Body of pancreas (tissue), 4 donors: Measurements from ENCODE around the gene TEX48. TPM values are rescaled to one million over a fixed set of nuclear protein-coding genes. Genes with fewer than 3 reads are reported as not detected.

Experiments
- ATAC-seq: fragments of 150-250 bp; one replicate; pipeline ENCODE4 v1.9.1; 2016
- DNase-seq, 4 donors: peaks; one replicate each; pipeline ENCODE4 v3.0.0-alpha.2; 2019
- H3K27ac ChIP-seq, 4 donors: fragments of 200-600 bp; sonication (generic); 1 replicate in 3 of 4; 2 replicates in 1 of 4; pipeline versions ENCODE4 v1.5.1 to v1.6.1; 2016 to 2019; ENCODE audit warnings: mild to moderate bottlenecking in 1 of 4, mixed read lengths in 1 of 4, moderate library complexity in 1 of 4
- H3K27me3 ChIP-seq, 2 donors: fragments of 200-600 bp; sonication (generic); one replicate each; pipeline ENCODE4 v1.6.0; 2016; ENCODE audit warnings: mild to moderate bottlenecking in 1 of 2
- H3K36me3 ChIP-seq, 2 donors: fragments of 200-600 bp; sonication (generic); replicated peaks in 1 of 2; 2 replicates each; pipeline ENCODE4 v1.5.1; 2016; ENCODE audit warnings: low read depth in 2 of 2; ENCODE audit not compliant: insufficient read depth in 1 of 2
- H3K4me1 ChIP-seq: fragments of 200-600 bp; sonication (generic); one replicate; pipeline ENCODE4 v1.6.0; 2016
- H3K4me3 ChIP-seq, 2 donors: fragments of 200-600 bp; sonication (generic); 1 replicate in 1 of 2; 2 replicates in 1 of 2; pipeline ENCODE4 v1.5.1; 2016 to 2019
- H3K9me3 ChIP-seq, 3 donors: fragments of 200-600 bp; sonication (generic); 1 replicate in 2 of 3; 2 replicates in 1 of 3; pipeline ENCODE4 v1.5.1; 2016
- POLR2A ChIP-seq, 3 donors: fragments of 450-650 bp; IDR thresholded peaks; one replicate each; pipeline ENCODE4 v1.6.1; 2016; ENCODE audit warnings: antibody characterized with exemption in 3 of 3, mild to moderate bottlenecking in 2 of 3
- WGBS, 2 donors: methylation state at CpG; one replicate each; pipeline ENCODE4 v1.1.5; 2017; 5-methylcytosine and 5-hydroxymethylcytosine counted together
- intact Hi-C: fragments of 100-400 bp; cut with DNase I; formaldehyde crosslinking; loops from one replicate; pipeline ENCODE4 v1.15.1; 2023
- total RNA-seq, 2 donors: library from RNA; depleted of rRNA; stranded (reverse); fragments of >200 nt; gene quantifications; one replicate each; pipeline ENCODE4 v1.1.0, GENCODE V29; 2016
- TF ChIP-seq, protein P1 (sequence below), 7 experiments: fragments of 450-650 bp in 4 of 7; fragments of 200-600 bp in 3 of 7; sonication (generic) in 3 of 7; IDR thresholded peaks; one replicate each; pipeline ENCODE4 v1.5.1; 2016 to 2019; ENCODE audit warnings: antibody characterized with exemption in 7 of 7

TEX48 gene
- total RNA-seq, 2 donors from 2014 or later: not detected

DNA sequence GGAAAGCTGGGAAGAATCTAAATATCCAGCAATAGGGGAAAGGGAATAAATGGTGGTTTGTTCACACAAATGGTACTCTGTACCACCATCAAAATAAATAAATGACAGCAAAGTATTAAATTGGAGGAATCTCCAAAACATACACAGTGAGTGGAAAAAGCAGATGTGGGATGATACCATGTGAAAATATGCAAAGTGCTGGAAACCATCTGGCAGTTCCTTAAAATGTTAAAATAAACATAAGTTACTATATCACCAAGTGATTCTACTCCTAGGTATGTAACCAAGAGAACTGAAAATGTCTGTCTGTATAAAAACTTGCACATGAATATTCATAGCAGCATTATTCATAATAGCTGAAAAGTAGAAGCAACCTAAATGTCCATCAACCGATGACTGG lies 41.9 kb upstream of the TEX48 start:
- H3K4me1 ChIP-seq: no peaks in the 10 kb centered on the region
- H3K27ac ChIP-seq: no peak overlapping the region
- H3K36me3 ChIP-seq: no peaks in the 10 kb centered on the region
- intact Hi-C loops: no loop called here
- no peak for TF ChIP-seq POLR2A (IDR thresholded peaks at IDR 0.05)
- TF ChIP-seq, protein P1, sequence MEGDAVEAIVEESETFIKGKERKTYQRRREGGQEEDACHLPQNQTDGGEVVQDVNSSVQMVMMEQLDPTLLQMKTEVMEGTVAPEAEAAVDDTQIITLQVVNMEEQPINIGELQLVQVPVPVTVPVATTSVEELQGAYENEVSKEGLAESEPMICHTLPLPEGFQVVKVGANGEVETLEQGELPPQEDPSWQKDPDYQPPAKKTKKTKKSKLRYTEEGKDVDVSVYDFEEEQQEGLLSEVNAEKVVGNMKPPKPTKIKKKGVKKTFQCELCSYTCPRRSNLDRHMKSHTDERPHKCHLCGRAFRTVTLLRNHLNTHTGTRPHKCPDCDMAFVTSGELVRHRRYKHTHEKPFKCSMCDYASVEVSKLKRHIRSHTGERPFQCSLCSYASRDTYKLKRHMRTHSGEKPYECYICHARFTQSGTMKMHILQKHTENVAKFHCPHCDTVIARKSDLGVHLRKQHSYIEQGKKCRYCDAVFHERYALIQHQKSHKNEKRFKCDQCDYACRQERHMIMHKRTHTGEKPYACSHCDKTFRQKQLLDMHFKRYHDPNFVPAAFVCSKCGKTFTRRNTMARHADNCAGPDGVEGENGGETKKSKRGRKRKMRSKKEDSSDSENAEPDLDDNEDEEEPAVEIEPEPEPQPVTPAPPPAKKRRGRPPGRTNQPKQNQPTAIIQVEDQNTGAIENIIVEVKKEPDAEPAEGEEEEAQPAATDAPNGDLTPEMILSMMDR (IDR thresholded peaks at IDR 0.05): no peak
- no peaks in the 10 kb centered on the region for H3K9me3 ChIP-seq
- no peak for ATAC-seq
- no peak for DNase-seq
- WGBS, 2 donors: 88 to 96% methylated on average over 1 of the region's 1 CpG
- no peaks in the 10 kb centered on the region for H3K27me3 ChIP-seq
- no peak overlapping the region for H3K4me3 ChIP-seq

DNA sequence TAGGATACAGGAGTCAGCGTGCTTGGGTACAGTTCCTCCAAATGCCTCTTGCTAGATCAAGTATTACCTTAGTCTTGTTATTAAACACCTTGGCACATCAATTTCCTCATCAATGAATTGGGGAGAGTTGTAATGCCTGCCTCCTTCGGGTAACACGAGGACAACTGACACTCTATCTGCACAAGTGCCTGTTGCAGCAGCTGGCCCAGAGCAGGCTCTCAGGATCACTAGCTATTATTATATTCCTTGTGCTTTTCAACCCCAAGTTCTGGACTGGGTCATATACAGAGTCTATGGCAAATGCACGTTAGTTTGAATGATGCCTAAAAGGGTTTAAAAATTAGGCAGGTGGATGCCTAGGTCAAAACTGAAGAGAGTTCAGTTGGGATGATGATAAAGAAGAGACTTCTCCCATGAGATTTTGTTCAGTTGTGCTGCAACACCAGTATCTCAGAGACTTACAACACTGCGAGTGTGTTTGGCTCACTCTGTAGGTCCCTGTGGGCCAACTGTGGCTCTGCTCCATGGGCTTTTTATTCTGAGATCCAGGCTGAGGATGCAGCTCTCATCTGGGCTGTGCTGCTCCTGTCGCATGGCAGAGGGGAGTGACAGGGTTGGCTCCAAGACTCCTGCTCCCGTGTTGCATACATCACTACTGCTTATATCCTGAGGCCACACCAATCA lies 41.1 kb upstream of the TEX48 start:
- Histone ChIP-seq H3K4me3 (no peak overlapping the region), H3K9me3 (no peaks in the 10 kb centered on the region), H3K4me1 (no peaks in the 10 kb centered on the region), H3K36me3 (no peaks in the 10 kb centered on the region), H3K27ac (no peak overlapping the region), H3K27me3 (no peaks in the 10 kb centered on the region)
- no peak for TF ChIP-seq POLR2A (IDR thresholded peaks at IDR 0.05)
- TF ChIP-seq, protein P1 (IDR thresholded peaks at IDR 0.05): no peak
- DNase-seq (no peak), ATAC-seq (no peak)
- intact Hi-C loops: no loop called here
- WGBS, 2 donors: 38 to 54% methylated on average over 7 of the region's 7 CpGs

DNA sequence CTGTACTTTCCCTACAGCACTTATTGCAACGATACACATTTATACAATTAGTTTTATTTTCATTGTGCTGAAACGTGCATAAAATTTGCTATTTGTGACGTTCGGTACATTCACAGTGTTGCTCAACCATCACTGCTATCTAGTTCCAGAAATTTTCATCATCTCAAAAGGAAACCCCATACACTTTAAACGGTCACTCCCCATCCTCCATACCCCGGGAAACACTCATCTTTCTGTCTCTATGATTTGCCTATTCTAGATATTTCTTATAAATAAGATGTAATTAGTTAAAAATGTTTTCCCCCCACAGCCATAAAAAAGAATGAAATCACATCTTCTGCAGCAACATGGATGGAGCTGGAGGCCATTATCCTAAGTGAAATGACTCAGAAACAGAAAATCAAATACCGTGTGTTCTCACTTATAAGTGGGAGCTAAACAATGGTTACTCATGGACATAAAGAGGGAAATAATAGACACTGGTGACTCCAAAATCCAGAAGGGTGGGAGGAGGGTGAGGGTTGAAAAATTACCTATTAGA lies 40.2 kb upstream of the TEX48 start:
- no peaks in the 10 kb centered on the region for H3K27me3 ChIP-seq
- no peak for DNase-seq
- ATAC-seq: no peak
- TF ChIP-seq POLR2A (IDR thresholded peaks at IDR 0.05): no peak
- TF ChIP-seq, protein P1 (IDR thresholded peaks at IDR 0.05): no peak
- H3K36me3 ChIP-seq: no peaks in the 10 kb centered on the region
- WGBS, 2 donors: 48 to 57% methylated on average over 7 of the region's 7 CpGs
- no peak overlapping the region for H3K4me3 ChIP-seq
- H3K27ac ChIP-seq: no peak overlapping the region
- H3K9me3 ChIP-seq: no peaks in the 10 kb centered on the region
- intact Hi-C loops: no loop called here
- H3K4me1 ChIP-seq: no peaks in the 10 kb centered on the region

DNA sequence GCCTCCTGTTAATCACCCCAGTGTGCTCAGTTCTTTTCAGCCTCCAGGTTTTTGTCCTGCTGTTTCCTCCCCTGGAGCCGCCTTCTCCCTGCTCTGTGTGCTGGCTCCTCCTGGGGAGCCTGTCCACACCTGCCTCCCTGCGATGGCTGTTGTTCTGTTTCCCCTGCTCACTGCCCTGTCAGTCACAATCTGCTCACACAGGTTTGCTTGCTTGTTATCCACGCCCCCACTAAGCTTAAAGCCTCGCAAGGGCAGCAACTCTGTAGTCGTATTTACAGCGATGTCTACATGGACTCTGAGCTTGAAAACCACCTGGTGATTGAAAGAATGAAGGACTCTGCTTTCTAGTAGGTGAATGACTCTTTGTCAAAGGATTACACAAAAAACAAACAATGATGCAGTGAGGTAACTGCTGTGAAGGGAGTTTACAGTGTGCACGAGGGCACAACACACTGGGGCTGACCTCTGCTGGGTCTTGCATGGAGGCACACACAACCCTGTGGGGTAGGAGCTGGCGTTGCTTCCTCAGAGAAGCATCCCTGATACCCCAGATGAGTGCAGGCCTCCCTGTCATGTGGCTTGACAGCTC lies 39.6 kb upstream of the TEX48 start:
- ATAC-seq (no peak), DNase-seq (no peak)
- no peak for TF ChIP-seq POLR2A (IDR thresholded peaks at IDR 0.05)
- TF ChIP-seq, protein P1 (IDR thresholded peaks at IDR 0.05): no peak
- no peak overlapping the region for H3K4me3 ChIP-seq
- intact Hi-C loops: no loop called here
- no peaks in the 10 kb centered on the region for H3K27me3 ChIP-seq
- H3K27ac ChIP-seq: no peak overlapping the region
- 21 to 38% methylated on average over 8 of the region's 8 CpGs for WGBS, 2 donors
- H3K4me1 ChIP-seq: no peaks in the 10 kb centered on the region
- H3K36me3 ChIP-seq: no peaks in the 10 kb centered on the region
- no peaks in the 10 kb centered on the region for H3K9me3 ChIP-seq
